ENCODE data around the gene TNS1.

DNA sequence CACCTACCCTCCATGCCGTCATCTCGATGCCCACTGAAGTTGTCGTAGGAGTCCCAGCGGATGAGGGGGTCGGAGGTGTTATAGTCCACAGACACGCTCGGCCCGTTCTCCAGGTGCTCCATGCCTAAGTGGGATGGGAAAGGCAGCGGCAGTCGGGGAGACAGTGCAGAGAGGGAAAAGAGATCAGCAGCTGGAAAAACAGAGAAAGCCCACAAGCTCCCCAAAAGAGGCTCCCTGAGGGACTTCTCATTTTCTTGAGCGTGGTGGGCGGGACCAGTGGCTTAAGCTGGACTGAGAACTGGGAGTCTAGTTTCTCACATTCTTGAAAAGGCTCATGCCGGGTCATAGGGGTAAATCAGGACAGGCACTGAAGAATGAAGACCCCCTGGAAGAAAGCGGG is 121.9 kb downstream of the TNS1 start:
- TF ChIP-seq, protein P1, sequence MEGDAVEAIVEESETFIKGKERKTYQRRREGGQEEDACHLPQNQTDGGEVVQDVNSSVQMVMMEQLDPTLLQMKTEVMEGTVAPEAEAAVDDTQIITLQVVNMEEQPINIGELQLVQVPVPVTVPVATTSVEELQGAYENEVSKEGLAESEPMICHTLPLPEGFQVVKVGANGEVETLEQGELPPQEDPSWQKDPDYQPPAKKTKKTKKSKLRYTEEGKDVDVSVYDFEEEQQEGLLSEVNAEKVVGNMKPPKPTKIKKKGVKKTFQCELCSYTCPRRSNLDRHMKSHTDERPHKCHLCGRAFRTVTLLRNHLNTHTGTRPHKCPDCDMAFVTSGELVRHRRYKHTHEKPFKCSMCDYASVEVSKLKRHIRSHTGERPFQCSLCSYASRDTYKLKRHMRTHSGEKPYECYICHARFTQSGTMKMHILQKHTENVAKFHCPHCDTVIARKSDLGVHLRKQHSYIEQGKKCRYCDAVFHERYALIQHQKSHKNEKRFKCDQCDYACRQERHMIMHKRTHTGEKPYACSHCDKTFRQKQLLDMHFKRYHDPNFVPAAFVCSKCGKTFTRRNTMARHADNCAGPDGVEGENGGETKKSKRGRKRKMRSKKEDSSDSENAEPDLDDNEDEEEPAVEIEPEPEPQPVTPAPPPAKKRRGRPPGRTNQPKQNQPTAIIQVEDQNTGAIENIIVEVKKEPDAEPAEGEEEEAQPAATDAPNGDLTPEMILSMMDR (IDR thresholded peaks at IDR 0.05): no peak
- TF ChIP-seq, protein P2, sequence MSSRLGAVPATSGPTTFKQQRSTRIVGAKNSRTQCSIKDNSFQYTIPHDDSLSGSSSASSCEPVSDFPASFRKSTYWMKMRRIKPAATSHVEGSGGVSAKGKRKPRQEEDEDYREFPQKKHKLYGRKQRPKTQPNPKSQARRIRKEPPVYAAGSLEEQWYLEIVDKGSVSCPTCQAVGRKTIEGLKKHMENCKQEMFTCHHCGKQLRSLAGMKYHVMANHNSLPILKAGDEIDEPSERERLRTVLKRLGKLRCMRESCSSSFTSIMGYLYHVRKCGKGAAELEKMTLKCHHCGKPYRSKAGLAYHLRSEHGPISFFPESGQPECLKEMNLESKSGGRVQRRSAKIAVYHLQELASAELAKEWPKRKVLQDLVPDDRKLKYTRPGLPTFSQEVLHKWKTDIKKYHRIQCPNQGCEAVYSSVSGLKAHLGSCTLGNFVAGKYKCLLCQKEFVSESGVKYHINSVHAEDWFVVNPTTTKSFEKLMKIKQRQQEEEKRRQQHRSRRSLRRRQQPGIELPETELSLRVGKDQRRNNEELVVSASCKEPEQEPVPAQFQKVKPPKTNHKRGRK (CRISPR knock-in tag; IDR thresholded peaks at IDR 0.05; ENCODE audit: borderline replicate concordance): no peak
- TF ChIP-seq RELA (CRISPR knock-in tag; IDR thresholded peaks at IDR 0.05; ENCODE audit: borderline replicate concordance): no peak
- TF ChIP-seq ELF4 (CRISPR knock-in tag; IDR thresholded peaks at IDR 0.05; ENCODE audit: low read depth): no peak
- TF ChIP-seq, protein P3, sequence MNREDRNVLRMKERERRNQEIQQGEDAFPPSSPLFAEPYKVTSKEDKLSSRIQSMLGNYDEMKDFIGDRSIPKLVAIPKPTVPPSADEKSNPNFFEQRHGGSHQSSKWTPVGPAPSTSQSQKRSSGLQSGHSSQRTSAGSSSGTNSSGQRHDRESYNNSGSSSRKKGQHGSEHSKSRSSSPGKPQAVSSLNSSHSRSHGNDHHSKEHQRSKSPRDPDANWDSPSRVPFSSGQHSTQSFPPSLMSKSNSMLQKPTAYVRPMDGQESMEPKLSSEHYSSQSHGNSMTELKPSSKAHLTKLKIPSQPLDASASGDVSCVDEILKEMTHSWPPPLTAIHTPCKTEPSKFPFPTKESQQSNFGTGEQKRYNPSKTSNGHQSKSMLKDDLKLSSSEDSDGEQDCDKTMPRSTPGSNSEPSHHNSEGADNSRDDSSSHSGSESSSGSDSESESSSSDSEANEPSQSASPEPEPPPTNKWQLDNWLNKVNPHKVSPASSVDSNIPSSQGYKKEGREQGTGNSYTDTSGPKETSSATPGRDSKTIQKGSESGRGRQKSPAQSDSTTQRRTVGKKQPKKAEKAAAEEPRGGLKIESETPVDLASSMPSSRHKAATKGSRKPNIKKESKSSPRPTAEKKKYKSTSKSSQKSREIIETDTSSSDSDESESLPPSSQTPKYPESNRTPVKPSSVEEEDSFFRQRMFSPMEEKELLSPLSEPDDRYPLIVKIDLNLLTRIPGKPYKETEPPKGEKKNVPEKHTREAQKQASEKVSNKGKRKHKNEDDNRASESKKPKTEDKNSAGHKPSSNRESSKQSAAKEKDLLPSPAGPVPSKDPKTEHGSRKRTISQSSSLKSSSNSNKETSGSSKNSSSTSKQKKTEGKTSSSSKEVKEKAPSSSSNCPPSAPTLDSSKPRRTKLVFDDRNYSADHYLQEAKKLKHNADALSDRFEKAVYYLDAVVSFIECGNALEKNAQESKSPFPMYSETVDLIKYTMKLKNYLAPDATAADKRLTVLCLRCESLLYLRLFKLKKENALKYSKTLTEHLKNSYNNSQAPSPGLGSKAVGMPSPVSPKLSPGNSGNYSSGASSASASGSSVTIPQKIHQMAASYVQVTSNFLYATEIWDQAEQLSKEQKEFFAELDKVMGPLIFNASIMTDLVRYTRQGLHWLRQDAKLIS (CRISPR knock-in tag; IDR thresholded peaks at IDR 0.05; ENCODE audit: borderline replicate concordance): no peak
- no peak for TF ChIP-seq ZNF416 (CRISPR knock-in tag; IDR thresholded peaks at IDR 0.05)
- TF ChIP-seq ETV6 (CRISPR knock-in tag; IDR thresholded peaks at IDR 0.05): no peak

All from WTC11 (cell line).